GM23338 (cell line): ENCODE measurements around the gene SPATA13. TPM values are rescaled to one million over a fixed set of nuclear protein-coding genes. Genes with fewer than 3 reads are reported as not detected.
"Not testable (repeated sequence)": the region's sequence is repeated elsewhere in the genome, so short reads cannot be mapped to it uniquely, and the experiment has no call there.

Experiments
- ATAC-seq: fragments of 200-7000 bp; cut with Tn5 transposase; 3 replicates; pipeline ENCODE4 v1.9.1; 2020
- DNase-seq: peaks from one replicate; pipeline ENCODE4 v3.0.0-alpha.2; 2015; ENCODE audit warnings: low spot score
- H2AFZ ChIP-seq: fragments of 200-600 bp; sonication (generic); 2 replicates; pipeline ENCODE4 v1.8.0; 2016; ENCODE audit warnings: antibody characterized with exemption, mild to moderate bottlenecking, moderate library complexity
- H3F3A ChIP-seq: fragments of 200-600 bp; sonication (generic); replicated peaks from 2 replicates; pipeline ENCODE4 v1.8.0; 2017; ENCODE audit warnings: antibody characterized with exemption, mixed run types, low read depth
- H3K27ac ChIP-seq: fragments of 200-600 bp; sonication (generic); 2 replicates; pipeline ENCODE4 v1.6.1; 2016; ENCODE audit warnings: low read depth
- H3K27me3 ChIP-seq: fragments of 200-600 bp; sonication (generic); 2 replicates; pipeline ENCODE4 v1.8.0; 2016; ENCODE audit warnings: mild to moderate bottlenecking, mixed run types, moderate library complexity; ENCODE audit not compliant: insufficient read depth
- H3K36me3 ChIP-seq: fragments of 200-600 bp; sonication (generic); 2 replicates; pipeline ENCODE4 v1.8.0; 2016; ENCODE audit warnings: mild to moderate bottlenecking; ENCODE audit not compliant: insufficient read depth
- H3K4me1 ChIP-seq: fragments of 200-600 bp; sonication (generic); 2 replicates; pipeline ENCODE4 v1.8.0; 2016; ENCODE audit warnings: mild to moderate bottlenecking, moderate library complexity; ENCODE audit not compliant: insufficient read depth
- H3K4me2 ChIP-seq: fragments of 200-600 bp; sonication (generic); 2 replicates; pipeline ENCODE4 v1.7.1; 2017; ENCODE audit warnings: mixed run types
- H3K4me3 ChIP-seq: fragments of 200-600 bp; sonication (generic); 2 replicates; pipeline ENCODE4 v1.6.1; 2016; ENCODE audit warnings: mixed run types
- H3K79me2 ChIP-seq: fragments of 200-600 bp; sonication (generic); replicated peaks from 2 replicates; pipeline ENCODE4 v1.8.0; 2017; ENCODE audit warnings: mild to moderate bottlenecking; ENCODE audit not compliant: insufficient read depth
- H3K9me2 ChIP-seq: fragments of 200-600 bp; sonication (generic); 2 replicates; pipeline ENCODE4 v1.8.0; 2017; ENCODE audit not compliant: insufficient read depth
- H4K20me1 ChIP-seq: fragments of 200-600 bp; sonication (generic); replicated peaks from 2 replicates; pipeline ENCODE4 v1.8.0; 2017; ENCODE audit warnings: mild to moderate bottlenecking; ENCODE audit not compliant: insufficient read depth
- H3K27ac Mint-ChIP-seq: 2 replicates; pipeline ENCODE4 v1.8.0; 2020; ENCODE audit warnings: inconsistent platforms, mild to moderate bottlenecking, moderate library complexity, mixed read lengths
- H3K27me3 Mint-ChIP-seq: 3 replicates; pipeline ENCODE4 v1.8.0; 2022; ENCODE audit warnings: low read depth, mild to moderate bottlenecking, moderate library complexity, mixed read lengths, inconsistent platforms; ENCODE audit not compliant: insufficient read depth, poor library complexity
- H3K36me3 Mint-ChIP-seq: 3 replicates; pipeline ENCODE4 v1.8.0; 2021; ENCODE audit warnings: low read depth, mild to moderate bottlenecking, inconsistent platforms, moderate library complexity, mixed read lengths
- H3K4me1 Mint-ChIP-seq: 3 replicates; pipeline ENCODE4 v1.8.0; 2020; ENCODE audit warnings: mild to moderate bottlenecking, inconsistent platforms, mixed read lengths
- H3K4me3 Mint-ChIP-seq: 3 replicates; pipeline ENCODE4 v1.8.0; 2021; ENCODE audit warnings: moderate library complexity, mild to moderate bottlenecking, inconsistent platforms, mixed read lengths
- H3K9me3 Mint-ChIP-seq: 3 replicates; pipeline ENCODE4 v1.8.0; 2020; ENCODE audit warnings: moderate library complexity, mild to moderate bottlenecking, inconsistent platforms, mixed read lengths
- CTCF ChIP-seq, 2 experiments: fragments of 200-600 bp in 1 of 2; sonication (generic) in 1 of 2; conservative IDR thresholded peaks; 2 replicates each; pipeline versions ENCODE4 v1.5.1 to v1.6.1; 2016 to 2017; ENCODE audit warnings: antibody characterized with exemption in 2 of 2, low read depth in 2 of 2, mild to moderate bottlenecking in 2 of 2, moderate library complexity in 1 of 2
- NANOG ChIP-seq: IDR thresholded peaks from 2 replicates; pipeline ENCODE4 v1.6.1; 2016; ENCODE audit warnings: antibody characterized with exemption, borderline replicate concordance
- polyA plus RNA-seq: library from polyadenylated mRNA; unstranded; fragments of >200 nt; fragmentation: Nextera tagmentation; extraction: Ambion mirVana; gene quantifications from 2 replicates; pipeline ENCODE4 v1.2.1, GENCODE V29; 2016
- total RNA-seq: library from RNA; depleted of rRNA; stranded (reverse); fragments of >200 nt; shearing (Covaris generic); gene quantifications from 2 replicates; pipeline ENCODE4 v1.2.3, GENCODE V29; 2014

Gene SPATA13
- total and polyA plus RNA-seq, 2 experiments from 2014 or later = 11.9 to 45.7 TPM

DNA sequence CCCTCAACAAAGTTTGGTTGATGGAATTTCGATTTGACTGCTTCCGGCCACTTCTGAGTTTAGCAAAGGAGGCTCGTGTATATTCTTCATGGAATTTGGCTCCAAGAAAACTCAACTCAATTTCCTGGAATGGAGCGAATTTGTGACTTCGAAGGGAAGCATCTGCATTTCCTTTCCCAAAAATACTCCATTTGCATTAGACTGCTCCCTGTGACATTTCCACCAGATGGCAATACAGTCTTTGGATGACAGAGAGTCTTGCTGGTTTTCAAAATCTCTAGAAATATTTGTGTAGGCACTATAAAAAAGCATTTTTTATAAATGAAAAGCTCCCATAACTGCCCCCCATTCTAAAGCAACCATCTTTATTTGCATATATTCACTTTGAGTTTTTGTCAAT lies 152.9 kb downstream of the SPATA13 start:
- H3K27me3 Mint-ChIP-seq = peaks cover 1% of the 10 kb centered on the region
- no peaks in the 10 kb centered on the region for H3K36me3 Mint-ChIP-seq
- Histone ChIP-seq H3F3A (no peaks in the 10 kb centered on the region), H3K36me3 (no peaks in the 10 kb centered on the region), H3K4me3 (no peak overlapping the region), H2AFZ (no peak overlapping the region), H3K4me2 (no peak overlapping the region), H3K27me3 (no peaks in the 10 kb centered on the region), H3K9me2 (no peaks in the 10 kb centered on the region), H3K27ac (no peak overlapping the region), H4K20me1 (no peaks in the 10 kb centered on the region), H3K4me1 (no peaks in the 10 kb centered on the region), H3K79me2 (no peaks in the 10 kb centered on the region)
- ATAC-seq = no peak
- TF ChIP-seq CTCF (conservative IDR thresholded peaks at IDR 0.05; ENCODE audit: low read depth in 2 of 2) (peak; percentile 34 to 37; a peak in 2 of 4 replicates), NANOG (no peak)
- no peaks in the 10 kb centered on the region for H3K9me3 Mint-ChIP-seq
- H3K27ac Mint-ChIP-seq = no peak overlapping the region
- H3K4me1 Mint-ChIP-seq = peaks cover 9% of the 10 kb centered on the region; the same call in 2 of the 3 replicates
- DNase-seq = peak; percentile 25
- no peak overlapping the region for H3K4me3 Mint-ChIP-seq

DNA sequence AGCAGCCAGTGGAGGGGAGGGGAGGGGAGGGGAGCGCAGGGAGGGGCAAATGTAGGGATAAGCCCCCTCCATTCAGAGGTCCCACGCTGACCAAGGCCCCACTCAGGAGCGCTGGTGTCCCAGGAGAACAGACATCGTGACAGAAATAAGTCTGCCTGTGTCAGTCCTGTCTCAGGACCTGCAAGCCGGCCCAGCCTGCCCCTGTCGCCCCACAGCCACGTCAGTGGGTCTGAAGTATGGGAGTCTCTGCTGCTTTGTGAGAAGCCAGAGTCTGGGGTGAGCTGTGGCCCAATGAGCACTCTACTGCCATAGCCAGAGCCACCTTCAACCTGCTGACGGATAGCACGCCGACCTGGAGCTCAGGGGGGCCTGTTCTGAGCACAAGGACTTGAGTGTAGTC lies 157.3 kb downstream of the SPATA13 start:
- not testable (repeated sequence) for H2AFZ ChIP-seq, H3K36me3 Mint-ChIP-seq, H3K27me3 Mint-ChIP-seq, H3K4me2 ChIP-seq, DNase-seq, H3K4me3 Mint-ChIP-seq, H3K4me1 ChIP-seq, H3F3A ChIP-seq, H4K20me1 ChIP-seq, H3K27ac Mint-ChIP-seq, H3K9me2 ChIP-seq, H3K36me3 ChIP-seq, H3K9me3 Mint-ChIP-seq, ATAC-seq, H3K4me1 Mint-ChIP-seq, H3K27ac ChIP-seq, H3K4me3 ChIP-seq, H3K27me3 ChIP-seq, H3K79me2 ChIP-seq

DNA sequence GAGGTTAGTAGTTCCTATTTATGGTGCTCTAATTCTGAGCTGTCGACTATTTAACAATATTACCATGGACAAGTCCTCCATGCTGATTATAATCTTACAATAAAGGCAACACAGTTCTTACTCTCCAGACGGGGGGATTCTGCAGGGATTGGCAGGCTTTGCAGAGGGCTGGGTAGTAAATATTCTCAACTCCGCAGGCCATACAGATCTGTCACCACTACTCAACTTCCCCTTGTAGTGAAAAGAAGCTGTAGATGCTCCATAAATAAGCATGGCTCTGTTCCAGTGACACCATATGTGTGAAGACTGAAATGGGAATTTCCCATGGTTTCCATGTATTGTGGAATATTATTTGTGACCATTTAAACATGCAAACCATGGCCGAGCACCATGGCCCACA lies 158.4 kb downstream of the SPATA13 start:
- not testable (repeated sequence) for H4K20me1 ChIP-seq, H3K27ac ChIP-seq, H3K4me3 ChIP-seq, H3K27ac Mint-ChIP-seq, H3K27me3 ChIP-seq, H3K36me3 ChIP-seq, H3K4me1 ChIP-seq, H3K9me3 Mint-ChIP-seq, H2AFZ ChIP-seq, H3K4me3 Mint-ChIP-seq, H3K9me2 ChIP-seq, DNase-seq, H3K36me3 Mint-ChIP-seq, H3F3A ChIP-seq, H3K4me1 Mint-ChIP-seq, H3K4me2 ChIP-seq, H3K79me2 ChIP-seq, ATAC-seq, H3K27me3 Mint-ChIP-seq

- not testable (repeated sequence) for H2AFZ ChIP-seq, H3K79me2 ChIP-seq, H4K20me1 ChIP-seq, H3K9me2 ChIP-seq, H3K27ac Mint-ChIP-seq, H3F3A ChIP-seq, H3K4me1 Mint-ChIP-seq, H3K4me2 ChIP-seq, DNase-seq, H3K27ac ChIP-seq, H3K4me3 ChIP-seq, H3K36me3 Mint-ChIP-seq, H3K27me3 ChIP-seq, H3K4me1 ChIP-seq, H3K27me3 Mint-ChIP-seq, ATAC-seq, H3K9me3 Mint-ChIP-seq, H3K4me3 Mint-ChIP-seq, H3K36me3 ChIP-seq
Observed at GRCh38 chr13:24319641-24320040, 159.1 kb downstream of the SPATA13 start.

DNA sequence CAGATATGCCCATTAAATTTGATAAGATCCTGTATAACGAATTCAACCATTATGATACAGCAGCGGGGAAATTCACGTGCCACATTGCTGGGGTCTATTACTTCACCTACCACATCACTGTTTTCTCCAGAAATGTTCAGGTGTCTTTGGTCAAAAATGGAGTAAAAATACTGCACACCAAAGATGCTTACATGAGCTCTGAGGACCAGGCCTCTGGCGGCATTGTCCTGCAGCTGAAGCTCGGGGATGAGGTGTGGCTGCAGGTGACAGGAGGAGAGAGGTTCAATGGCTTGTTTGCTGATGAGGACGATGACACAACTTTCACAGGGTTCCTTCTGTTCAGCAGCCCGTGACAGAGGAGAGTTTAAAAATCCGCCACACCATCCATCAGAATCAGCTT lies 160.9 kb downstream of the SPATA13 start:
- not testable (repeated sequence) for H3K27me3 ChIP-seq, H3K79me2 ChIP-seq, H3K9me2 ChIP-seq, H3F3A ChIP-seq, H4K20me1 ChIP-seq, H3K27ac ChIP-seq, H3K27ac Mint-ChIP-seq, H3K4me1 ChIP-seq, H3K4me1 Mint-ChIP-seq, H2AFZ ChIP-seq, H3K9me3 Mint-ChIP-seq, DNase-seq, H3K36me3 Mint-ChIP-seq, H3K27me3 Mint-ChIP-seq, H3K4me3 Mint-ChIP-seq, H3K36me3 ChIP-seq, ATAC-seq, H3K4me3 ChIP-seq, H3K4me2 ChIP-seq
